Activated CD8-positive, alpha-beta memory T cell treated with anti-CD3 and anti-CD28 coated beads for 1 hour (primary cell): ENCODE data around the gene PIGN.

Source experiments
- DNase-seq, 2 donors: peaks; one replicate each; pipeline ENCODE4 v3.0.0-alpha.2; 2020; ENCODE audit warnings: low read depth in 1 of 2; ENCODE audit errors: extremely low read depth in 1 of 2

Gene PIGN

DNA sequence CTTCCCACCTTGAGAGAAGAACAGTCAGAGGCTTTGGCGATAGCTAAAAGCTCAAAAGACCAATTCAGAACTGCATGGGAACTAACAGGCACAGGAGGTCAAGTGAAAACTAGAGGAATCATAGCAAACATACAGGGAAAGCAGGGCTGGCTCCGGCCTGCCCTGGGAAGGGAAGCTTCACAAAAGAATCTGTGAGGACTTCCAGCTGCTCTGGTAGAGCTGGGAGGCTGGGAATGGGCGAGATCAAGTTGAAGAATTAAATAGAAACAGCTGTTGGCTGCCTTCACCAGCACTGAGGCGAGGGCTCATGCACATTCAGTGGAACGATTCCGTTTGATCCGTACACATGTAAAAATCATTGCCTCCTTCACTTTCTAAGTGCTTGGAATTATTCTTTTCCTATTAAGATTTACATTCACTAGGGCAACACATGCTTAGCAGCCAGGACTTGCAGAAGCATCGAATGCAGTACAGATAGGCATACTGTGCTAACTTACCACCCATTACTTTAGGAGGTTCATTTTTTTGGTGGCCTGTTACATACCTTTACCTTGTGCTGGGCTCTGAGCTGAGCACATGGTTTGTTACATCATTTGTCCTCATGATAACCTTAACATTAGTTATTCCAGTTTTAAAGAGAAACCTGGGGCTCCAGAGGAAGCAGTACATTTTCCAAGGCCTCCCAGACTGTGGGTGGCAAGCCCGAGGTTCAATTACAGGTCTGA is 168.7 kb downstream of the PIGN start:
- no peak for DNase-seq

- no peak for DNase-seq
These were observed 169.2 kb downstream of the PIGN start for GRCh38 chr18:62017618-62018017.

DNA sequence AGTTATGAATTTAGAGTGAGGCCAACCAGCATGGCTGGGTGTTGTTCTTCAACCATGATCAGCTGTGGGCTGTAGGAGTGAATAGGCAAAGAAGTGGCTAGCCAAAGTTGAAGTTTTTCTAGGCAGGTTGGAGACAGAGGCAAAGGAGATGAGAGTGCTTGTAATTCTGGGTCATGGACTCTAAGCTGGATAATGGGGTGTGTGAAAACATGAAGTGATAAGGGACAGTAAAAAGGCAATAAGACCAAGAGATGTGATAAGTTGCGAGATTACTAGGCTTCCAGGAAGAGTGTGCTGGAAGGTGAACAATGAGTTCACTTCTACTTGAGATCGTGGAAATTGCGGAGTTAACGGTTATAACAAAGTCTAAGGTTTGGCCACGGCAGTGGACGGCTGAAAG is 175.4 kb downstream of the PIGN start:
- DNase-seq, result no peak

GRCh38 chr18:62009521-62009920 is 177.3 kb downstream of the PIGN start:
- DNase-seq, result no peak

DNA sequence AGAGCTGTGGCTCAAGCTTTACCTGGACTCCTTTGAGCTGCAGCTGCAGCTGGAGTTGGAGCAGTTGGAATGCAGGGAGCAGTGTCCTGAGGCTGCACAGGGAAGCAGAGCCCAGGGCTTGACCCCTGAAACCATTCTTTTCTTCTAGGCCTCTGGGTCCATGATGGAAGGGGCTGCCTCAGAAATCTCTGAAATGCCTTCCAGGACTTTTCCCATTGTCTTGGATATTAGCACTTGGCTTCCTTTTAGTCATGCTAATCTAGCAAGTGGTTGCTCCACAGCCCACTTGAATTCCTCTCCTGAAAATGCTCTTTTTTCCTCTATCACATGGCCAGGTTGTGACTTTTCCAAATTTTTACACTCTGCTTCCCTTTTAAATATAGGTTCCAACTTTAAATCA is 185.5 kb downstream of the PIGN start:
- DNase-seq, result no peak

DNA sequence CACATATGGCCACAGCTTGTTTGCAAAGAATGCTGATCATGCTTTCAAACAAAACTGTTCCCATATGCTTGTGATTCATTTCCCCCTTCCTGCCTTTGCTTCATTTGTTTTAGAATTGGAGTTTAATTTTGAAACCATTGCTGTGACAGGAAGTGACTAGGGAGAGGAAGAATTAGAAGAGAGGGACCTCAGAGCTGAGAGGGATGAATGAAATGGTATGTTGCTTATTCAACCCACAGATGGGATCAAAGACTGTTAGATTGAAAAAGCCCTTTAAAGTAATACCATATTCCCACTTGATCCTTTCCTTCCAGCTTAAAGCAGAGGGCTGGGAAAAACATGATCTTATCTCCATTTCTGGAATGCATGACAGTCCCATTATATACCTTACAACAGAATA is 187.9 kb downstream of the PIGN start:
- DNase-seq, result no peak

DNA sequence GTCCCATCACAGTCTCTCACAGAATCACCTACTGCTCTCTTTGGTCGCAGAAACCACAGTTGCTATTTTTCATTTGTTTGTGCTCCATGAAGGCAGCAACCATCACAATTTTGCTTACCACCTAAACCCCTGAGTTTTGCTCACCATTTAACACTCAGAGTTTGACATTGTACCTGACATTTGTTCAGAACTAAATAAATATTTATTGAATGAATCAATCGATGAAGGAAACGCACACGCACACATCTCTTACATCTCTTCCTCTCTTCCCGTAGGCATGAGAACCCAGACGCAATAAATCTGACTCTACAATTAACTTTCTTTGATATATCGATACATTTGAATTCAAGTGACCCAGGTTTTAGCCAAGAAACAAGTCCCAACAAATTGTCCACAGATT is 188.5 kb downstream of the PIGN start:
- DNase-seq, result no peak

DNA sequence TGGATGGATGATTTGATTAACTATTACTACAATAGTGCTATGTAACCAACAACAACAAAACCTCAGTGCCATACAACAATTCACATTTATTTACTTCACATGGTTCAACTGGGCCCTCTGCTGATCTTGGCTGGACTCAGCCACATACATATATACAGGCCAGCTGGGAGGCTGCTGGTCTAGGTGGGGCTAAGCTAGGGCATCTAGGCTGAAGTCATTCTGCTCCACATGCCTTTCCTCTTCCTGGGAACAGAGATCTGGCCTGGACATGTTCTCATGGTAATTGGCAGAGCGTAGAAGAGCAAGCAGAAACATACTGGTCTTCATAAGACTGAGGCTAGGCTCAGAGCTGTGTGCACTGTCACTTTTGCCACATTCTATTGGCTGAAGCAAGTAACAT is 191.2 kb downstream of the PIGN start:
- DNase-seq, result no peak

DNA sequence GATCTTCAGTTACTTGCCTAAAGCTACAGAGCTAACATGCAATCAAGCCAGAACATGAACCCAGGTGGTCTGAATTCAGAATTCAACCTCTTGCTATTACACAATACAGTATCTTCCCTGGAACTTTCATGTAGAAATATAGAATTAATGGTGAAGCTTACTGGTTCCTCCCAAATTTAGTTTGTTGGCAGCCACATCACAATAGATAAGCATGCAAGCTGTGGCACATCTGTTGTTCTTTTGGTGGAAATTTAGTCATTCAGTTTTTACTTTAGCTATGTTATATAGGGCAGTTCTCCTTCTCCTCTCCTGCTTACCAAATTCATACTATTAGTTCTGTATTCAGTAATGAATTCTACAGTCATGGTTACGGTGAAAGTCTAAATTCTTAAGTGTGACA is 193.0 kb downstream of the PIGN start:
- DNase-seq, result no peak

DNA sequence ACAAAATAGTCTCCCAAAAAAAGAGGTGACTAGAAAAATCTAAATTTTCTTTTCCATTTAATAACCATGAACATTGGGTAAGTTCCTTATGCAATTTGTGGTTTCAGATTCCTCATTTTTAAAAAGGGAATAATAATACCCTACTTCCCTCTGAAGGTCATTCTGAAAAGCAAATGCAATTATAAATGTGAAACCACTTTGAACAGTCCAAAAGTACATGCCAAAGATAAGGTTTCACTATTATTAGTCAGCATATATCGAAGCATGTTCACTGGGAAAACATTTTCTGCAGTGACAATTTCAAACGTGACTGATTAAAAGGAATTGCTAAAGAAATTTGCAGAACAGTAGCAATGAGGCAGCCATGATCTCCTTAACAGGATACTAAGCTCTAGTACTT is 193.9 kb downstream of the PIGN start:
- no peak for DNase-seq

GRCh38 chr18:61992285-61992684 is 194.6 kb downstream of the PIGN start:
- no peak for DNase-seq

- DNase-seq, result no peak
These were observed 195.0 kb downstream of the PIGN start for GRCh38 chr18:61991836-61992235.

- no peak for DNase-seq
These were observed 195.7 kb downstream of the PIGN start for GRCh38 chr18:61991201-61991600.
